Astrocyte (in vitro differentiated cells and primary cell): Measurements from ENCODE around the gene PCP4.

Source experiments
- CTCF ChIP-seq: IDR thresholded peaks from 2 replicates; pipeline ENCODE4 v1.5.1; 2011; ENCODE audit warnings: low read depth, mild to moderate bottlenecking, inconsistent platforms, low read length, moderate library complexity; ENCODE audit not compliant: insufficient read depth
- EZH2 ChIP-seq: IDR thresholded peaks from 2 replicates; pipeline ENCODE4 v1.6.1; 2012; ENCODE audit warnings: mild to moderate bottlenecking, low read length, inconsistent platforms; ENCODE audit not compliant: insufficient read depth

GRCh38 chr21:39958731-39959130, 91.5 kb downstream of the PCP4 start:
- TF ChIP-seq CTCF (no peak), EZH2 (no peak)
